MM.1S (cell line): Measurements from ENCODE around the gene AKAP13.

ENCODE experiments used
- DNase-seq: peaks from one replicate; pipeline ENCODE4 v3.0.0-alpha.2; 2015
- H2AFZ ChIP-seq: fragments of 300-600 bp; sonication (generic); 2 replicates; pipeline ENCODE4 v1.6.0; 2016; ENCODE audit warnings: antibody characterized with exemption, low read length
- H3F3A ChIP-seq: fragments of 300-600 bp; sonication (generic); 2 replicates; pipeline ENCODE4 v1.6.1; 2016; ENCODE audit warnings: mild to moderate bottlenecking, antibody characterized with exemption, low read length, moderate library complexity, mixed read lengths; ENCODE audit not compliant: insufficient read depth
- H3K27ac ChIP-seq: fragments of 300-600 bp; sonication (generic); 2 replicates; pipeline ENCODE4 v1.5.1; 2016; ENCODE audit warnings: mild to moderate bottlenecking, low read length
- H3K27me3 ChIP-seq: fragments of 300-600 bp; sonication (generic); replicated peaks from 2 replicates; pipeline ENCODE4 v1.6.0; 2016; ENCODE audit warnings: low read length; ENCODE audit not compliant: insufficient read depth
- H3K36me3 ChIP-seq: fragments of 300-600 bp; sonication (generic); replicated peaks from 2 replicates; pipeline ENCODE4 v1.6.1; 2016; ENCODE audit warnings: mild to moderate bottlenecking, low read length, mixed read lengths; ENCODE audit not compliant: insufficient read depth
- H3K4me1 ChIP-seq: fragments of 300-600 bp; sonication (generic); 2 replicates; pipeline ENCODE4 v1.6.1; 2016; ENCODE audit warnings: low read length, mixed read lengths
- H3K4me2 ChIP-seq: fragments of 300-600 bp; sonication (generic); 2 replicates; pipeline ENCODE4 v1.6.0; 2016; ENCODE audit warnings: low read depth, low read length
- H3K4me3 ChIP-seq: fragments of 300-600 bp; sonication (generic); 2 replicates; pipeline ENCODE4 v1.5.1; 2016; ENCODE audit warnings: low read length, mixed read lengths
- H3K79me2 ChIP-seq: fragments of 300-600 bp; sonication (generic); 2 replicates; pipeline ENCODE4 v1.6.1; 2016; ENCODE audit warnings: mixed run types, low read length, mixed read lengths
- H3K9ac ChIP-seq: fragments of 300-600 bp; sonication (generic); 2 replicates; pipeline ENCODE4 v1.6.1; 2016; ENCODE audit warnings: low read length, mixed read lengths
- H3K9me2 ChIP-seq: fragments of 300-600 bp; sonication (generic); replicated peaks from 2 replicates; pipeline ENCODE4 v1.6.1; 2016; ENCODE audit warnings: mild to moderate bottlenecking, low read length, mixed read lengths; ENCODE audit not compliant: insufficient read depth
- H3K9me3 ChIP-seq: fragments of 300-600 bp; sonication (generic); replicated peaks from 2 replicates; pipeline ENCODE4 v1.6.1; 2016; ENCODE audit warnings: mild to moderate bottlenecking, low read length, mixed read lengths; ENCODE audit not compliant: insufficient read depth
- H4K20me1 ChIP-seq: fragments of 300-600 bp; sonication (generic); 2 replicates; pipeline ENCODE4 v1.6.1; 2016; ENCODE audit warnings: mild to moderate bottlenecking, low read length, moderate library complexity, mixed read lengths; ENCODE audit not compliant: insufficient read depth
- EZH2 ChIP-seq: fragments of 300-600 bp; sonication (generic); optimal IDR thresholded peaks from 2 replicates; pipeline ENCODE3; 2017; ENCODE audit warnings: low read depth, mild to moderate bottlenecking, antibody characterized with exemption, low read length, mixed read lengths
- EZH2phosphoT487 ChIP-seq: fragments of 300-600 bp; sonication (generic); IDR thresholded peaks from 2 replicates; pipeline ENCODE4 v1.6.1; 2018; ENCODE audit warnings: antibody characterized with exemption, low read length
- TF ChIP-seq, protein P1 (sequence below): fragments of 300-600 bp; sonication (generic); IDR thresholded peaks from 2 replicates; pipeline ENCODE4 v1.5.1; 2016; ENCODE audit warnings: antibody characterized with exemption, low read length, mixed read lengths

Gene AKAP13

DNA sequence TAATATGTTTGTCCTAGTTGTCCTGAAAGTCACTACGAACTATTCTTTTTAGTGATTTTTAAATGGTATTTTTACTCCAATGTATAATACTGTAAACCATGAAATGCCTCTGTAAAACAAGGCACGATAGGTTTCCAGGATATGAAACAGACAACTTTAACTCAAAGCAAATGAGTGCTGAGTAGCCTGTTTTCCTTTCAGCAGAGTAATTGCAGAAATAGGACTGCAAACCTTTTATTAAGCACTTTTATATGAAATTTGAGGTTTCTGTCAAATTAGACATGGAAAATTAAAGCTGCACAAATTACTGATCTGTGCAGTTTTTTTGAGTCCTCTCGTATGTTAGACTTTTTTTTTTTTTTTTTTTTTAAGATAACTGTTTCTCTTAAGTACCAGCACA, 16.2 kb downstream of the AKAP13 start:
- Histone ChIP-seq H3K4me2 (no peak overlapping the region), H4K20me1 (no peaks in the 10 kb centered on the region), H3K9me2 (no peaks in the 10 kb centered on the region), H3K9me3 (no peaks in the 10 kb centered on the region), H3K79me2 (peaks cover 74% of the 10 kb centered on the region), H3F3A (no peaks in the 10 kb centered on the region), H3K4me3 (no peak overlapping the region), H3K27ac (no peak overlapping the region), H3K36me3 (no peaks in the 10 kb centered on the region), H3K4me1 (peaks cover 13% of the 10 kb centered on the region), H3K9ac (no peak overlapping the region), H3K27me3 (no peaks in the 10 kb centered on the region), H2AFZ (no peak overlapping the region)
- TF ChIP-seq EZH2 (no peak), EZH2phosphoT487 (no peak)
- TF ChIP-seq, protein P1, sequence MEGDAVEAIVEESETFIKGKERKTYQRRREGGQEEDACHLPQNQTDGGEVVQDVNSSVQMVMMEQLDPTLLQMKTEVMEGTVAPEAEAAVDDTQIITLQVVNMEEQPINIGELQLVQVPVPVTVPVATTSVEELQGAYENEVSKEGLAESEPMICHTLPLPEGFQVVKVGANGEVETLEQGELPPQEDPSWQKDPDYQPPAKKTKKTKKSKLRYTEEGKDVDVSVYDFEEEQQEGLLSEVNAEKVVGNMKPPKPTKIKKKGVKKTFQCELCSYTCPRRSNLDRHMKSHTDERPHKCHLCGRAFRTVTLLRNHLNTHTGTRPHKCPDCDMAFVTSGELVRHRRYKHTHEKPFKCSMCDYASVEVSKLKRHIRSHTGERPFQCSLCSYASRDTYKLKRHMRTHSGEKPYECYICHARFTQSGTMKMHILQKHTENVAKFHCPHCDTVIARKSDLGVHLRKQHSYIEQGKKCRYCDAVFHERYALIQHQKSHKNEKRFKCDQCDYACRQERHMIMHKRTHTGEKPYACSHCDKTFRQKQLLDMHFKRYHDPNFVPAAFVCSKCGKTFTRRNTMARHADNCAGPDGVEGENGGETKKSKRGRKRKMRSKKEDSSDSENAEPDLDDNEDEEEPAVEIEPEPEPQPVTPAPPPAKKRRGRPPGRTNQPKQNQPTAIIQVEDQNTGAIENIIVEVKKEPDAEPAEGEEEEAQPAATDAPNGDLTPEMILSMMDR: no peak
- DNase-seq: no peak

DNA sequence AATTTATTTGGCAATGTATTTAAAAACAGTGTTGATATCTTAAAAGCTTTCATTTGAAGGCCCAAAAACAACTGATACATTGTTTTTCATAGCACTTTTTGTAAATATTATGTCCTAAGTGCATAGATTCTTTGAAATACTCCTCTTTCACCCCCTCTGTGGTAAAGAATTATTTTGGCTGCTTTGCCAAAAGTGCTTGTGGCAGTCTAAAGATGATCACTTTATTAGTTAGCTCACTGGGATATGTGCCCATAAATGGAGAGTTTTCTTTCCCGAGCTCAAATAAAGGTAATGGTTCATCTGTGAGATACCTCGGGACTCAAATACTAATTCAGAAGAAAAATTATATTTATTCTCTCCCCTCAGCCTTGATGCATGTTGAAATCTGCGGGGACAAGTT, 16.7 kb downstream of the AKAP13 start:
- Histone ChIP-seq H3K79me2 (peaks cover 80% of the 10 kb centered on the region), H4K20me1 (no peaks in the 10 kb centered on the region), H3K9ac (no peak overlapping the region), H3K27me3 (no peaks in the 10 kb centered on the region), H3K27ac (no peak overlapping the region), H3K9me2 (no peaks in the 10 kb centered on the region), H3K4me1 (peaks cover 17% of the 10 kb centered on the region), H3K4me2 (no peak overlapping the region), H3K36me3 (no peaks in the 10 kb centered on the region), H3K4me3 (no peak overlapping the region), H2AFZ (no peak overlapping the region), H3K9me3 (no peaks in the 10 kb centered on the region), H3F3A (no peaks in the 10 kb centered on the region)
- no peak for DNase-seq
- TF ChIP-seq EZH2phosphoT487 (no peak), EZH2 (no peak)
- TF ChIP-seq, protein P1: no peak

DNA sequence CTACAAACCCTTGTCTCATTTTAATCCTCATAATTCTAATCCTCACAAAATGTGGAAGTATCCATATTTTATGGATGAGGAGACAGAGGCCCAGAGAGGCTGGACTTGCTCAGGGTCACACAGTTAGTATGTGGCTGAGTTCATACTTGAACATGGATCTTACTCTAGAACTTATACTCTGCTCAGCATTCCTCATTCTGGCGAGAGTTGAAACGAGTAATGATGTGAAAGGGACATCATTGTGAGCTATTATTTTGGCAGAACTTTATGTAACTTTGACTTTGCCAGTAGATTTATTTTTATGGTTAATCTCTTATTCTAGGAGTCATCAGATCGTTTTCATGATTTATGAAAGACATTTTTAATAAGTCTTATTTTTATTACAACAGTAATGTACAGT, 17.5 kb downstream of the AKAP13 start:
- H3K27me3 ChIP-seq: no peaks in the 10 kb centered on the region
- H3K27ac ChIP-seq: no peak overlapping the region
- peaks cover 18% of the 10 kb centered on the region for H3K4me1 ChIP-seq
- H3K9ac ChIP-seq: no peak overlapping the region
- peaks cover 81% of the 10 kb centered on the region for H3K79me2 ChIP-seq
- no peaks in the 10 kb centered on the region for H4K20me1 ChIP-seq
- H2AFZ ChIP-seq: no peak overlapping the region
- no peaks in the 10 kb centered on the region for H3F3A ChIP-seq
- no peak overlapping the region for H3K4me2 ChIP-seq
- no peaks in the 10 kb centered on the region for H3K36me3 ChIP-seq
- no peaks in the 10 kb centered on the region for H3K9me2 ChIP-seq
- TF ChIP-seq, protein P1: no peak
- no peak for TF ChIP-seq EZH2phosphoT487
- no peak for TF ChIP-seq EZH2
- H3K9me3 ChIP-seq: no peaks in the 10 kb centered on the region
- no peak for DNase-seq
- H3K4me3 ChIP-seq: no peak overlapping the region
